Sigmoid colon (tissue), 7 donors: Measurements from ENCODE around the gene RHCE. TPM values are rescaled to one million over a fixed set of nuclear protein-coding genes. Genes with fewer than 3 reads are reported as not detected.

ENCODE experiments used
- DNase-seq: peaks from one replicate; pipeline ENCODE4 v3.0.0-alpha.2; 2019
- H3K27ac ChIP-seq, 4 donors: fragments of 200-600 bp; sonication (generic); one replicate each; pipeline ENCODE4 v1.5.1; 2016 to 2019; ENCODE audit warnings: mild to moderate bottlenecking in 1 of 4
- H3K27me3 ChIP-seq, 3 donors: fragments of 200-600 bp; sonication (generic); one replicate each; pipeline ENCODE4 v1.5.1; 2019; ENCODE audit warnings: mild to moderate bottlenecking in 1 of 3
- H3K36me3 ChIP-seq, 4 donors: fragments of 200-600 bp; sonication (generic); one replicate each; pipeline ENCODE4 v1.5.1; 2016 to 2019
- H3K4me1 ChIP-seq, 4 donors: fragments of 200-600 bp; sonication (generic); one replicate each; pipeline ENCODE4 v1.5.1; 2017 to 2019
- H3K4me3 ChIP-seq, 4 donors: fragments of 200-600 bp; sonication (generic); one replicate each; pipeline ENCODE4 v1.5.1; 2017 to 2019; ENCODE audit warnings: mild to moderate bottlenecking in 2 of 4, moderate library complexity in 1 of 4
- H3K9me3 ChIP-seq, 4 donors: fragments of 200-600 bp in 3 of 4; sonication (generic) in 3 of 4; one replicate each; pipeline versions ENCODE4 v1.5.1 to v1.6.1; 2013 to 2019
- EP300 ChIP-seq, 4 donors: sonication (generic); formaldehyde crosslinking; IDR thresholded peaks; one replicate each; pipeline ENCODE4 v1.6.1; 2017; ENCODE audit warnings: antibody characterized with exemption in 4 of 4
- POLR2A ChIP-seq, 2 donors: fragments of 450-650 bp; IDR thresholded peaks; one replicate each; pipeline ENCODE4 v1.6.1; 2016; ENCODE audit warnings: antibody characterized with exemption in 2 of 2, mild to moderate bottlenecking in 2 of 2, moderate library complexity in 2 of 2
- POLR2AphosphoS5 ChIP-seq, 4 donors: sonication (generic); formaldehyde crosslinking; IDR thresholded peaks; one replicate each; pipeline ENCODE4 v1.6.1; 2017; ENCODE audit warnings: antibody characterized with exemption in 4 of 4
- WGBS, 2 donors: extraction: QIAGEN DNeasy Blood & Tissue Kit; methylation state at CpG; one replicate each; pipeline ENCODE4 v1.1.7; 2013; 5-methylcytosine and 5-hydroxymethylcytosine counted together
- intact Hi-C: fragments of 100-400 bp; cut with DNase I; formaldehyde crosslinking; loops from one replicate; pipeline ENCODE4 v1.15.1; 2023
- polyA plus RNA-seq, 3 donors: library from polyadenylated mRNA; stranded (reverse); fragments of 200-250 nt; gene quantifications; one replicate each; pipeline ENCODE4 v1.2.3, GENCODE V29; 2013
- total RNA-seq, 4 donors: library from RNA; depleted of rRNA; stranded (reverse); fragments of >200 nt; gene quantifications; one replicate each; pipeline ENCODE4 v1.1.0, GENCODE V29; 2016
- TF ChIP-seq, protein P1 (sequence below), 4 experiments: fragments of 450-650 bp in 3 of 4; fragments of 200-600 bp in 1 of 4; IDR thresholded peaks; one replicate each; pipeline ENCODE4 v1.5.1; 2016 to 2019; ENCODE audit warnings: antibody characterized with exemption in 4 of 4, mild to moderate bottlenecking in 3 of 4, moderate library complexity in 2 of 4
- donor health status: healthy with polysubstance abuse.
- donor health status: Bipolar disorder and iron deficiency.
- donor health status: healthy.

The RHCE gene
- total and polyA plus RNA-seq, 7 donors: 0.07 to 0.83 (median 0.36) TPM; not detected in 4

DNA sequence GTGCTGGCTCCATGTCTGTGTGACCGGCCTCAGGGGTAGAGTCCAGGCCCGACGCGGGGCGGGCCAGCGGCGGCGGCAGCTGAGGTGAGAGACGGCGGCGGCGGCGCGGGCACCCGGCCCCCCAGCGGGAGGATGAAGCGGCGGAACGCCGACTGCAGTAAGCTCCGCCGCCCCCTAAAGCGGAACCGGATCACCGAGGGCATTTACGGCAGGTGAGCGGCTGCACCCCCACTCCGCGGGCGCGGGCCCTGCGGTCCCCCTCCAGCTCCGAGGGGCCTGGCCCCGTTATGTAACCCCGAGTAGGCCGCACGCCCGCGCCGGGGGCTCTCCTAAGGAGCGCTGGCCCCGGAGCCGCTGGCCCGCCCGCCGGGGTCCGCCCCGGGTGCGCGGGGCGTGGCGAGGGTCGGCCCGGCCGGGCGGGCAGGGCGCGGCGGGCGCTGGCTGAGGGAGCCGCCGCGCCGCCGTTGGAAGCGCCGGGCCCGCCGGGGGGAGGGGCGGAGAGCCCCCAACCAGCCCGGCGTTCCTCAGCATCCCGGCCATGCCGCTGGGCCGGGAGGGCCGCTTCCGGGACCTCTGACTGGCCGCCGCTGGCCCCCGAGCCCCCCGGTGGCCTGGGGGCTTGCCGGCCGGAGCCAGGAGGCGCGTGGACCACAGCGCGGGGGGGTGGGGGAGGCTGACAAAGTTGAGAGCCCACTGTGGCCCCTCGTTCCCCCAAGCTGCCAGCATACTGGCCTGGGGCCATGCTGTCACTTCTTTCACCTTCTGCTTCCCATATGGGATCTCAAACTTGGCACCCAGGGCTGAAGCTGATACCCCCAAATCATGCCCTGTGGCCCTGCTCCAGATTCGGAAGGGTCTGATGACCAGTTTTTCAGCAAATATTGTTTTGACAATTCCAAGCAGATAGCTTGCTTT, 10.6 kb upstream of the RHCE start:
- Histone ChIP-seq H3K27me3 (no peaks in the 10 kb centered on the region), H3K9me3 (no peaks in the 10 kb centered on the region), H3K4me3 (peak overlapping the region; percentile 90 to 98 (median 96)), H3K36me3 (no peaks in the 10 kb centered on the region), H3K27ac (peak overlapping the region; percentile 97 to 98 (median 98)), H3K4me1 (peaks cover 0 to 54% (median 50%) of the 10 kb centered on the region in 4 donors)
- intact Hi-C loops: loop anchor here (5.0 kb wide), 1 partner anchor 194 kb away; no protein-coding TSS in a partner anchor
- 1% methylated on average over 89 of the region's 89 CpGs for WGBS, 2 donors
- no peak for DNase-seq
- TF ChIP-seq EP300 (IDR thresholded peaks at IDR 0.05) (no peak), POLR2A (IDR thresholded peaks at IDR 0.05) (peak in 1 of 2 donors; percentile 15), POLR2AphosphoS5 (IDR thresholded peaks at IDR 0.05) (peak in 1 of 4 donors; percentile 19)
- TF ChIP-seq, protein P1, sequence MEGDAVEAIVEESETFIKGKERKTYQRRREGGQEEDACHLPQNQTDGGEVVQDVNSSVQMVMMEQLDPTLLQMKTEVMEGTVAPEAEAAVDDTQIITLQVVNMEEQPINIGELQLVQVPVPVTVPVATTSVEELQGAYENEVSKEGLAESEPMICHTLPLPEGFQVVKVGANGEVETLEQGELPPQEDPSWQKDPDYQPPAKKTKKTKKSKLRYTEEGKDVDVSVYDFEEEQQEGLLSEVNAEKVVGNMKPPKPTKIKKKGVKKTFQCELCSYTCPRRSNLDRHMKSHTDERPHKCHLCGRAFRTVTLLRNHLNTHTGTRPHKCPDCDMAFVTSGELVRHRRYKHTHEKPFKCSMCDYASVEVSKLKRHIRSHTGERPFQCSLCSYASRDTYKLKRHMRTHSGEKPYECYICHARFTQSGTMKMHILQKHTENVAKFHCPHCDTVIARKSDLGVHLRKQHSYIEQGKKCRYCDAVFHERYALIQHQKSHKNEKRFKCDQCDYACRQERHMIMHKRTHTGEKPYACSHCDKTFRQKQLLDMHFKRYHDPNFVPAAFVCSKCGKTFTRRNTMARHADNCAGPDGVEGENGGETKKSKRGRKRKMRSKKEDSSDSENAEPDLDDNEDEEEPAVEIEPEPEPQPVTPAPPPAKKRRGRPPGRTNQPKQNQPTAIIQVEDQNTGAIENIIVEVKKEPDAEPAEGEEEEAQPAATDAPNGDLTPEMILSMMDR (IDR thresholded peaks at IDR 0.05): no peak

DNA sequence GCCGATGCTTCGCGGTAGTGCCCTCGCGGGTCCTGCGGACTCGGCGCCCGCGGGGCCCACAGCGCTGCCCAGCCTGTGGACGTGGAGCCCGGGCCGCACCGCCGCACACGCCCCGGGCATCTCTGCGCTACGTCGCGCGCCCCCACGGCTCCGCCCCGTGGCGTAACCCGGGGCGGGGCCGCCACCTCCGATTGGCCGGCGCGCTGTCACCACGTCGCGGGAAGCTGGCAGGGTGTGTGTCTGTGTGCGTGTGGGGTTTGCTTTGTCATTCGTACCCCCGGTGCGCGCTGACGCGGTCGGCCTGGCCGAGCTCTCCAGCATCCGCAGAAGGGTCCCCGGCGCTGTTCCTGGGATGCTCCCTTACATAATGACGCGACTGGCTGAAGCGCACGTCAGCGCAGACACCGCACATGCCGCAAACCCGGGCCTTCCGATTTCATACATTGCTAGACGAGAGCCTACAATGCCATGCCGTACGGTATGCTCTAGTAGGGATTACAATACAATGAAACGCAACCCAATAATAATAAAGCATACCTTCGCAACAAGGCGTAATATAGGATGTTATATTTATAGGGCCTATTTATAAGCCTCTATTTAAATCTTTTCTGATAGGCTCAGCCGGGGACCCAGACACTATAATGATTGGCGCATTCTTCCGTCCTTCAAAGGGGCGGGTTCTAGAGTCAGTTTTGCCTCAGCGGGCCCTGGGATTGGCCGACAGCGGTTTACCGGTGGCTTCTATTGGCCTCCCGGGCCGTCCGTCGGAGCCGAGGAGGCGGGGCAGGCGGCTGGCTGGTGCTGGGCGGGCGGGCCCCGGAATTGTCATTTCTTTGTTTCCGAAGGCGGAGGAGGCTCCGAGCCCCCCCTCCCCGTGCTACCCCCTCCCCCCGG, 9.7 kb upstream of the RHCE start, which contains the start of gene MACO1:
MACO1 (plus strand) TSS at position 825 of the 894 bp plus-strand sequence. CDS start 202 bp downstream, outside the sequence.
- Histone ChIP-seq H3K4me3 (peak within 1 kb of the TSS; percentile 90 to 98 (median 96)), H3K27me3 (no peaks in the 10 kb centered on the region), H3K9me3 (no peaks in the 10 kb centered on the region), H3K36me3 (no peaks in the 10 kb centered on the region), H3K4me1 (peaks cover 0 to 45% (median 41%) of the 10 kb centered on the region in 4 donors), H3K27ac (peak within 1 kb of the TSS; percentile 97 to 98 (median 98))
- TF ChIP-seq POLR2AphosphoS5 (IDR thresholded peaks at IDR 0.05) (peak; percentile 59 to 85 (median 82)), POLR2A (IDR thresholded peaks at IDR 0.05) (peak; percentile 22 to 53), EP300 (IDR thresholded peaks at IDR 0.05) (no peak)
- WGBS, 2 donors: 0% methylated on average over 87 of the region's 87 CpGs
- peak; percentile 98 for DNase-seq
- intact Hi-C loops: loop anchor here (5.0 kb wide), 1 partner anchor 193 kb away; no protein-coding TSS in a partner anchor

DNA sequence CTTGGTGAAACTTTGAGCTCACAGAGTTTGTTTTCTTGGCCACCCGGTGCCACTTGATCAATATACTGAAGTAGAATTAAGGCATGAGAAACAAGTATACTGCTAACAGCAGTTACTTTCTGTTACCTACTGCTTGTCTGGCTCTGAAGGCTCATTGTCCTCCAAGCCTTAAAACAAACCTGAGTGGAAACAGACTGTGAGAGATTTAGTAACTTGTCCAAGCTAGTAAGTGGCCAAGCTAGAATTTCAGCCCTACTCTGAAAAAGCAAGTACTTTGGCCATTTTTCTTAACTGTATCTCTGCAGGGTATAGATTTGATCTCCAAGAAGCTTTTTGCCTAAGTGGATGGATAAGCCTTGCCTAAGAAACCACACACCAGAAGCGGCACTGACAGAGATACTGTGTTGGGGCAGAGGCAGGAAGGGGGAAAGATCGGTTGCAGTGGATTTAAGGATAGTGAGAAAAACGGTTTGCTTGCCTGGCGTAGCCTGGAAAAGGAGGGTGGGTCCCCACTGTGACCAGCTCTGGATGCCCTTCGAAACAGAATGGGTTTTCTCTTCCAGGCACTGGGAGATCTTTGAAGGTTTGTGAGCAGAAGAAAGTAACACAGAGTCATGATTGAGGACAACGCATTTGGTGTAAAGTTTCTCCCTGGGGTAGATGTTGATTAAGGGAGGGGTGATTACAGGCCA, 8.0 kb upstream of the RHCE start:
- no peak overlapping the region for H3K4me3 ChIP-seq
- TF ChIP-seq EP300 (IDR thresholded peaks at IDR 0.05) (no peak), POLR2AphosphoS5 (IDR thresholded peaks at IDR 0.05) (no peak), POLR2A (IDR thresholded peaks at IDR 0.05) (no peak)
- TF ChIP-seq, protein P1 (IDR thresholded peaks at IDR 0.05): no peak
- H3K4me1 ChIP-seq: peaks cover 0 to 28% (median 25%) of the 10 kb centered on the region in 4 donors
- H3K36me3 ChIP-seq: no peaks in the 10 kb centered on the region
- H3K27me3 ChIP-seq: no peaks in the 10 kb centered on the region
- no peak for DNase-seq
- 95% methylated on average over 7 of the region's 7 CpGs for WGBS, 2 donors
- intact Hi-C loops: no loop called here
- H3K27ac ChIP-seq: no peak overlapping the region
- no peaks in the 10 kb centered on the region for H3K9me3 ChIP-seq

DNA sequence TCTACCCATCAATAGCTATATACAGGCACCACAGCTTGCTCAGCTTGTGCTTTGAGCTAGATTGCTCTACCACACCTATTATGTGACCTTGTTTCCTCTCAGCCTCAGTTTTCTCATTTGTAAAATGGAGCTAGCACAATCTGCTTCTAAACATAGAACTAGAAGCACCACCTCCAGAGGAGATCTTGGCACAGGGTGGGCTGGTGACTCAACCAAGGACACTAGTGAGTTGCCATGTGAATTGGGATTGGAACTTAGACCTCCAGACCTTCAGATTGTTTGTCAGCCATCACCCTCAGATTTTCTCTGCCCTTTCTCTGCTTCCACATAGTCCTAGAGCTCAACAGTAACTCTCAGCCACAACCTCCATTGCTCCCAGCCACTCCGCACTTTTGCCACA, 7.1 kb upstream of the RHCE start:
- TF ChIP-seq EP300 (IDR thresholded peaks at IDR 0.05) (no peak), POLR2A (IDR thresholded peaks at IDR 0.05) (no peak), POLR2AphosphoS5 (IDR thresholded peaks at IDR 0.05) (no peak)
- TF ChIP-seq, protein P1 (IDR thresholded peaks at IDR 0.05): no peak
- H3K27ac ChIP-seq: no peak overlapping the region
- no peaks in the 10 kb centered on the region for H3K36me3 ChIP-seq
- intact Hi-C loops: no loop called here
- WGBS, 2 donors: 99 to 100% methylated on average over 1 of the region's 1 CpG
- no peaks in the 10 kb centered on the region for H3K9me3 ChIP-seq
- H3K27me3 ChIP-seq: no peaks in the 10 kb centered on the region
- DNase-seq: no peak
- no peak overlapping the region for H3K4me3 ChIP-seq
- H3K4me1 ChIP-seq: peaks cover 0 to 19% (median 16%) of the 10 kb centered on the region in 4 donors
